ENCODE results near the gene MRPL9. TPM values are rescaled to one million over a fixed set of nuclear protein-coding genes. Genes with fewer than 3 reads are reported as not detected.

The MRPL9 gene
- total RNA-seq, 1 donor from 2014 or later, result 58.5 TPM

GRCh38 chr1:151809985-151810556 is 46.8 kb upstream of the MRPL9 start:
- Histone ChIP-seq H3K79me2 (ENCODE audit: insufficient read depth, low read length) (no peaks in the 10 kb centered on the region), H3K4me1 (ENCODE audit: insufficient read depth, low read length) (no peaks in the 10 kb centered on the region), H3K9me3 (ENCODE audit: insufficient read depth, low read depth, low read length) (no peaks in the 10 kb centered on the region), H3K27ac (ENCODE audit: low read depth, low read length) (no peak overlapping the region), H4K20me1 (ENCODE audit: insufficient read depth, low read length) (no peaks in the 10 kb centered on the region), H3K4me2 (ENCODE audit: low read length) (no peak overlapping the region), H3K36me3 (ENCODE audit: insufficient read depth, low read length) (no peaks in the 10 kb centered on the region), H2AFZ (ENCODE audit: low read depth, low read length) (no peak overlapping the region), H3K27me3 (ENCODE audit: insufficient read depth, low read length) (peaks cover 45% of the 10 kb centered on the region), H3K4me3 (ENCODE audit: insufficient read depth, low read depth, low read length) (no peak overlapping the region), H3K9ac (ENCODE audit: low read length) (no peak overlapping the region)
- peaks cover 58% of the 10 kb centered on the region for H3K27me3 Mint-ChIP-seq (ENCODE audit: low read depth, unreplicated experiment)
- no peak overlapping the region for H3K4me3 Mint-ChIP-seq (ENCODE audit: unreplicated experiment)
- FAIRE-seq (no peak), DNase-seq (ENCODE audit: low read depth) (no peak)
- H3K27ac Mint-ChIP-seq (ENCODE audit: unreplicated experiment), result peak overlapping the region; percentile 92
- H3K9me3 Mint-ChIP-seq (ENCODE audit: unreplicated experiment), result no peaks in the 10 kb centered on the region
- no peaks in the 10 kb centered on the region for H3K36me3 Mint-ChIP-seq (ENCODE audit: low read depth, unreplicated experiment)
- TF ChIP-seq, protein P1, sequence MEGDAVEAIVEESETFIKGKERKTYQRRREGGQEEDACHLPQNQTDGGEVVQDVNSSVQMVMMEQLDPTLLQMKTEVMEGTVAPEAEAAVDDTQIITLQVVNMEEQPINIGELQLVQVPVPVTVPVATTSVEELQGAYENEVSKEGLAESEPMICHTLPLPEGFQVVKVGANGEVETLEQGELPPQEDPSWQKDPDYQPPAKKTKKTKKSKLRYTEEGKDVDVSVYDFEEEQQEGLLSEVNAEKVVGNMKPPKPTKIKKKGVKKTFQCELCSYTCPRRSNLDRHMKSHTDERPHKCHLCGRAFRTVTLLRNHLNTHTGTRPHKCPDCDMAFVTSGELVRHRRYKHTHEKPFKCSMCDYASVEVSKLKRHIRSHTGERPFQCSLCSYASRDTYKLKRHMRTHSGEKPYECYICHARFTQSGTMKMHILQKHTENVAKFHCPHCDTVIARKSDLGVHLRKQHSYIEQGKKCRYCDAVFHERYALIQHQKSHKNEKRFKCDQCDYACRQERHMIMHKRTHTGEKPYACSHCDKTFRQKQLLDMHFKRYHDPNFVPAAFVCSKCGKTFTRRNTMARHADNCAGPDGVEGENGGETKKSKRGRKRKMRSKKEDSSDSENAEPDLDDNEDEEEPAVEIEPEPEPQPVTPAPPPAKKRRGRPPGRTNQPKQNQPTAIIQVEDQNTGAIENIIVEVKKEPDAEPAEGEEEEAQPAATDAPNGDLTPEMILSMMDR (IDR thresholded peaks at IDR 0.05; ENCODE audit: insufficient read depth, low read depth, low read length), result no peak
- no peak for TF ChIP-seq EZH2 (IDR thresholded peaks at IDR 0.05; ENCODE audit: insufficient read depth, low read length)
- peaks cover 11% of the 10 kb centered on the region for H3K4me1 Mint-ChIP-seq (ENCODE audit: low read depth, unreplicated experiment)

DNA sequence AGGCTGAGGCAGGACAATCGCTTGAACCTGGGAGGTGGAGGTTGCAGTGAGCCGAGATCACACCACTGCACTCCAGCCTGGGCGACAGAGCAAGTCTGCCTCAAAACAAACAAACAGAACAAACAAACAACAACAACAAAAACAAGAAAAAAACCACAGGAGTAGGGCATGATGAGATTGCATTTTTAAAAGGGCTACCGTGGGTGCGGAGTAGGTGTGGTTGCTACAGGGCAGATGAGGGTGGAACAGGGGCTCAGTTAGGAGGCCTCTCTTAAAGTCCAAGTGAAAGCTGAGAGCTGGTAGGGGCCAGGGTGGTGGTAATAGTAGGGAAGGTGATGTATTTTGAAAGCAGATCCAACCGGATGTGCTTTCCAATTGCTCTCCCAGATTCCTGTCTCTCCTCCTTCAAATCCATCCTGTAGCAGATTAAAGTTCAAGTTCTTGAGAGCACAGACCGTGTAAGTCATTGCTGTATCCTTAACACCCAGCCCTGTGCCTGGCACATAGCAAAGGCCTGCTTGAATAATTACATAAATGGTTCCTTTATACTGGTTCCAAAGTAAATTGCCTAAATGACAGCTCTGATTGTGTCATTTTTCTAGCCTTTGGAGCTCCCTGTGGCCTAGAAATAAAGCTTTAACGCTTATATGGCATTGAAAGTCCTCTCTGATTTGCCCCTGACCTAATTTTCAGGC is 46.1 kb upstream of the MRPL9 start:
- H3K79me2 ChIP-seq (ENCODE audit: insufficient read depth, low read length), result no peaks in the 10 kb centered on the region
- DNase-seq (ENCODE audit: low read depth), result no peak
- H3K27ac Mint-ChIP-seq (ENCODE audit: unreplicated experiment), result peak overlapping the region; percentile 92
- no peaks in the 10 kb centered on the region for H3K9me3 Mint-ChIP-seq (ENCODE audit: unreplicated experiment)
- no peak overlapping the region for H3K27ac ChIP-seq (ENCODE audit: low read depth, low read length)
- no peaks in the 10 kb centered on the region for H4K20me1 ChIP-seq (ENCODE audit: insufficient read depth, low read length)
- peaks cover 11% of the 10 kb centered on the region for H3K4me1 Mint-ChIP-seq (ENCODE audit: low read depth, unreplicated experiment)
- no peaks in the 10 kb centered on the region for H3K36me3 Mint-ChIP-seq (ENCODE audit: low read depth, unreplicated experiment)
- no peaks in the 10 kb centered on the region for H3K36me3 ChIP-seq (ENCODE audit: insufficient read depth, low read length)
- no peak for FAIRE-seq
- H3K4me1 ChIP-seq (ENCODE audit: insufficient read depth, low read length), result no peaks in the 10 kb centered on the region
- H2AFZ ChIP-seq (ENCODE audit: low read depth, low read length), result no peak overlapping the region
- peaks cover 51% of the 10 kb centered on the region for H3K27me3 ChIP-seq (ENCODE audit: insufficient read depth, low read length)
- H3K4me3 ChIP-seq (ENCODE audit: insufficient read depth, low read depth, low read length), result no peak overlapping the region
- H3K9ac ChIP-seq (ENCODE audit: low read length), result no peak overlapping the region
- no peak overlapping the region for H3K4me2 ChIP-seq (ENCODE audit: low read length)
- TF ChIP-seq, protein P1 (IDR thresholded peaks at IDR 0.05; ENCODE audit: insufficient read depth, low read depth, low read length), result no peak
- TF ChIP-seq EZH2 (IDR thresholded peaks at IDR 0.05; ENCODE audit: insufficient read depth, low read length), result no peak
- H3K27me3 Mint-ChIP-seq (ENCODE audit: low read depth, unreplicated experiment), result peaks cover 57% of the 10 kb centered on the region
- no peak overlapping the region for H3K4me3 Mint-ChIP-seq (ENCODE audit: unreplicated experiment)
- no peaks in the 10 kb centered on the region for H3K9me3 ChIP-seq (ENCODE audit: insufficient read depth, low read depth, low read length)

DNA sequence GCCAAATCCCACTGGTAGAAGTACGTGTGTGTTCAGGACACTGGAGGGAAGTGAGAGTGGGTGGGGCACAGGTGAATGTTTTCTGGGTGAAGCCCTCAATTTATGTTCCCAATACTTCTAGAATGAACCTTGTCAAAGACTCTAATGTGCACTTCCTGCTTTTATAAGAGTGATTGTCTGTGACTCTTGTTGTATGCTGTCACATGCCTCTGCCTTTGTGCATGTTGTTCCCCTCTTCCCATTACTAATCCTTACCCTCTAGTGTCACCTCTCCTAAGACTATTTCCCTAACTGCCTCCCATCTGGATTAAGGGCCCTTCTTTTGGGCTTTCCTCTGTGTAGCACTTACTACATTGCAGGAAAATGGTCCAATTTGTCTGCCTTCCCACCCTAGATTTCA is 44.5 kb upstream of the MRPL9 start:
- Mint-ChIP-seq H3K9me3 (ENCODE audit: unreplicated experiment) (no peaks in the 10 kb centered on the region), H3K4me1 (ENCODE audit: low read depth, unreplicated experiment) (peaks cover 11% of the 10 kb centered on the region), H3K4me3 (ENCODE audit: unreplicated experiment) (no peak overlapping the region), H3K36me3 (ENCODE audit: low read depth, unreplicated experiment) (peaks cover 4% of the 10 kb centered on the region), H3K27ac (ENCODE audit: unreplicated experiment) (no peak overlapping the region), H3K27me3 (ENCODE audit: low read depth, unreplicated experiment) (peaks cover 57% of the 10 kb centered on the region)
- Histone ChIP-seq H3K4me3 (ENCODE audit: insufficient read depth, low read depth, low read length) (no peak overlapping the region), H3K27ac (ENCODE audit: low read depth, low read length) (no peak overlapping the region), H3K79me2 (ENCODE audit: insufficient read depth, low read length) (no peaks in the 10 kb centered on the region), H4K20me1 (ENCODE audit: insufficient read depth, low read length) (no peaks in the 10 kb centered on the region), H2AFZ (ENCODE audit: low read depth, low read length) (no peak overlapping the region), H3K27me3 (ENCODE audit: insufficient read depth, low read length) (peaks cover 63% of the 10 kb centered on the region), H3K4me1 (ENCODE audit: insufficient read depth, low read length) (no peaks in the 10 kb centered on the region), H3K36me3 (ENCODE audit: insufficient read depth, low read length) (no peaks in the 10 kb centered on the region), H3K4me2 (ENCODE audit: low read length) (no peak overlapping the region), H3K9ac (ENCODE audit: low read length) (no peak overlapping the region), H3K9me3 (ENCODE audit: insufficient read depth, low read depth, low read length) (no peaks in the 10 kb centered on the region)
- FAIRE-seq (no peak), DNase-seq (ENCODE audit: low read depth) (no peak)
- TF ChIP-seq EZH2 (IDR thresholded peaks at IDR 0.05; ENCODE audit: insufficient read depth, low read length), result no peak
- TF ChIP-seq, protein P1 (IDR thresholded peaks at IDR 0.05; ENCODE audit: insufficient read depth, low read depth, low read length), result no peak

Data from astrocyte (in vitro differentiated cells and primary cell).